ENCODE measurements around the gene NMBR. TPM values are rescaled to one million over a fixed set of nuclear protein-coding genes. Genes with fewer than 3 reads are reported as not detected.

The NMBR gene
- total RNA-seq, 2 donors from 2014 or later, result 0.33 TPM; not detected in 1

DNA sequence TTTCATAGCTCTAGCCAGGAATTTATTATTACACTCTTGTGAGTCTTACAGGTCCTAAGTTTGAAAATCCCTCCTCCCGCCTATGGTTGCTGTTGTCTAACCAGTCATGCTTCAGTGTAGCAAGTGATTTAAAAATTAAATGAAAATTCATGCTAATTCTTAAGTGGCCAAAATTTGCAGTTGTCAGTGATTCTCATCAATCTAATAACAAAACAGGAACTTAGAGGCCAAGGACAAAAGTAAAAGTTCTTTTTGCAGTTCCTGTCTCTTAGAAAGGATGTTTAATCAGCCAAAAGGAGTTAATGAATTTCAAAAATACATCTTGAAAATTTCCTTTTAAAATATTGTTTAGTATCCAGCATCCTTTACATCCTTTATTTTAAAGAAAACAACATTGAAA, 36.4 kb upstream of the NMBR start:
- no peak overlapping the region for H3K4me3 Mint-ChIP-seq
- Histone ChIP-seq H3K9ac (ENCODE audit: extremely low read depth, low read length, poor library complexity, severe bottlenecking) (no peak overlapping the region), H3K27me3 (ENCODE audit: control insufficient read depth, insufficient read depth, low read length, poor library complexity, severe bottlenecking) (no peaks in the 10 kb centered on the region), H3K4me1 (ENCODE audit: control insufficient read depth, insufficient read depth, low read length) (no peaks in the 10 kb centered on the region), H3K27ac (ENCODE audit: low read depth, low read length) (no peak overlapping the region), H3K4me3 (ENCODE audit: low read length) (no peak overlapping the region), H3K36me3 (ENCODE audit: control insufficient read depth, insufficient read depth, low read length) (peaks cover 10% of the 10 kb centered on the region), H3K9me3 (ENCODE audit: control insufficient read depth, low read length) (no peaks in the 10 kb centered on the region)
- no peak for DNase-seq
- no peaks in the 10 kb centered on the region for H3K4me1 Mint-ChIP-seq
- H3K27ac Mint-ChIP-seq, result no peak overlapping the region
- no peak for TF ChIP-seq CTCF (conservative IDR thresholded peaks at IDR 0.05)
- H3K36me3 Mint-ChIP-seq (ENCODE audit: low read depth), result peaks cover 7% of the 10 kb centered on the region
- no peaks in the 10 kb centered on the region for H3K27me3 Mint-ChIP-seq (ENCODE audit: insufficient read depth)
- 94% methylated on average over 1 of the region's 1 CpG; no CpG with 5 or more reads in 1 of the 2 experiments for WGBS, 2 experiments (ENCODE audit: insufficient coverage in 1 of 2, insufficient read length in 1 of 2)
- H3K9me3 Mint-ChIP-seq, result no peaks in the 10 kb centered on the region

- H3K4me3 Mint-ChIP-seq, result no peak overlapping the region
- Histone ChIP-seq H3K27ac (ENCODE audit: low read depth, low read length) (no peak overlapping the region), H3K27me3 (ENCODE audit: control insufficient read depth, insufficient read depth, low read length, poor library complexity, severe bottlenecking) (no peaks in the 10 kb centered on the region), H3K9ac (ENCODE audit: extremely low read depth, low read length, poor library complexity, severe bottlenecking) (no peak overlapping the region), H3K36me3 (ENCODE audit: control insufficient read depth, insufficient read depth, low read length) (peaks cover 21% of the 10 kb centered on the region), H3K4me3 (ENCODE audit: low read length) (no peak overlapping the region), H3K4me1 (ENCODE audit: control insufficient read depth, insufficient read depth, low read length) (no peaks in the 10 kb centered on the region), H3K9me3 (ENCODE audit: control insufficient read depth, low read length) (no peaks in the 10 kb centered on the region)
- TF ChIP-seq CTCF (conservative IDR thresholded peaks at IDR 0.05), result no peak
- H3K27ac Mint-ChIP-seq, result no peak overlapping the region
- DNase-seq, result no peak
- H3K27me3 Mint-ChIP-seq (ENCODE audit: insufficient read depth), result no peaks in the 10 kb centered on the region
- H3K36me3 Mint-ChIP-seq (ENCODE audit: low read depth), result peaks cover 17% of the 10 kb centered on the region
- no peaks in the 10 kb centered on the region for H3K4me1 Mint-ChIP-seq
- no peaks in the 10 kb centered on the region for H3K9me3 Mint-ChIP-seq
Observed at GRCh38 chr6:142182004-142182403, 35.1 kb upstream of the NMBR start.

GRCh38 chr6:142178129-142178528, 31.2 kb upstream of the NMBR start:
- no peak for TF ChIP-seq CTCF (conservative IDR thresholded peaks at IDR 0.05)
- peaks cover 40% of the 10 kb centered on the region for H3K36me3 ChIP-seq (ENCODE audit: control insufficient read depth, insufficient read depth, low read length)
- no peaks in the 10 kb centered on the region for H3K27me3 Mint-ChIP-seq (ENCODE audit: insufficient read depth)
- no peaks in the 10 kb centered on the region for H3K27me3 ChIP-seq (ENCODE audit: control insufficient read depth, insufficient read depth, low read length, poor library complexity, severe bottlenecking)
- H3K9me3 ChIP-seq (ENCODE audit: control insufficient read depth, low read length), result no peaks in the 10 kb centered on the region
- H3K9me3 Mint-ChIP-seq, result no peaks in the 10 kb centered on the region
- H3K36me3 Mint-ChIP-seq (ENCODE audit: low read depth), result peaks cover 27% of the 10 kb centered on the region
- H3K4me1 Mint-ChIP-seq, result no peaks in the 10 kb centered on the region
- no peak overlapping the region for H3K4me3 Mint-ChIP-seq
- H3K27ac Mint-ChIP-seq, result no peak overlapping the region
- H3K9ac ChIP-seq (ENCODE audit: extremely low read depth, low read length, poor library complexity, severe bottlenecking), result no peak overlapping the region
- no peak overlapping the region for H3K4me3 ChIP-seq (ENCODE audit: low read length)
- no peaks in the 10 kb centered on the region for H3K4me1 ChIP-seq (ENCODE audit: control insufficient read depth, insufficient read depth, low read length)
- no peak for DNase-seq
- no peak overlapping the region for H3K27ac ChIP-seq (ENCODE audit: low read depth, low read length)
